HepG2 (cell line): ENCODE measurements around the gene ARID5B. TPM values are rescaled to one million over a fixed set of nuclear protein-coding genes. Genes with fewer than 3 reads are reported as not detected.
"Not testable (repeated sequence)": the region's sequence is repeated elsewhere in the genome, so short reads cannot be mapped to it uniquely, and the experiment has no call there.

Experiments used
- ATAC-seq: fragments of 200-7000 bp; cut with Tn5 transposase; 3 replicates; pipeline ENCODE4 v1.9.1; 2020; ENCODE audit warnings: mild to moderate bottlenecking, moderate library complexity
- BruUV-seq: library from RNA; stranded (reverse); fragments of 400-500 nt; replicated peaks from 2 replicates; lab custom pipeline; 2021; lab: Mats Ljungman, UMichigan
- CTCF ChIA-PET: fragments of 300-600 bp; formaldehyde crosslinking; extraction: SDS; loops from one replicate; lab custom pipeline; 2021; ENCODE audit warnings: low total read pairs, inconsistent platforms, low intra/inter-chr PET ratio; lab: Yijun Ruan, JAX
- POLR2A ChIA-PET: fragments of 350-600 bp; sonication (Branson Sonifier 250); formaldehyde crosslinking; loops from one replicate; lab custom pipeline; 2020; ENCODE audit warnings: antibody characterized with exemption, inconsistent platforms; lab: Yijun Ruan, JAX
- DNase-seq: peaks from one replicate; pipeline ENCODE4 v3.0.0-alpha.2; 2015; ENCODE audit warnings: low spot score
- FAIRE-seq: peaks from 3 replicates; lab custom pipeline; 2011; peaks lifted over from hg19 to GRCh38; lab: Jason Lieb, UNC
- H2AFZ ChIP-seq: one replicate; pipeline ENCODE4 v1.6.1; 2011; ENCODE audit warnings: low read length, inconsistent platforms
- H3K27ac ChIP-seq: fragments of 300-600 bp; 3 replicates; pipeline ENCODE4 v1.8.0; 2011; ENCODE audit warnings: mixed run types, mild to moderate bottlenecking, mixed read lengths, low read length, inconsistent platforms; ENCODE audit not compliant: insufficient read depth; ENCODE audit errors: extremely low read length
- H3K27me3 ChIP-seq, 2 experiments: fragments of 200-600 bp in 1 of 2; 2 replicates in 1 of 2; 3 replicates in 1 of 2; pipeline versions ENCODE4 v1.6.0 to v1.8.0; 2011; ENCODE audit warnings: low read length in 2 of 2, mild to moderate bottlenecking in 2 of 2, moderate library complexity in 2 of 2, inconsistent platforms in 1 of 2; ENCODE audit not compliant: insufficient read depth in 2 of 2, control insufficient read depth in 1 of 2
- H3K36me3 ChIP-seq, 2 experiments: fragments of 200-600 bp in 1 of 2; replicated peaks in 1 of 2; 2 replicates in 1 of 2; 3 replicates in 1 of 2; pipeline versions ENCODE4 v1.5.1 to v1.8.0; 2011; ENCODE audit warnings: low read length in 2 of 2, inconsistent platforms in 1 of 2; ENCODE audit not compliant: insufficient read depth in 2 of 2, control insufficient read depth in 1 of 2
- H3K4me1 ChIP-seq: 2 replicates; pipeline ENCODE4 v1.5.1; 2012; ENCODE audit warnings: low read length, inconsistent platforms; ENCODE audit not compliant: insufficient read depth
- H3K4me2 ChIP-seq: 2 replicates; pipeline ENCODE4 v1.6.0; 2011; ENCODE audit warnings: low read depth, low read length, inconsistent platforms
- H3K4me3 ChIP-seq, 3 experiments: fragments of 200-600 bp in 1 of 3; sonication (generic), shearing (Covaris generic) in 1 of 3; replicated peaks in 1 of 3; 2 replicates each; pipeline ENCODE4 v1.5.1; 2011 to 2016; ENCODE audit warnings: low read length in 3 of 3, inconsistent platforms in 2 of 3, low read depth in 2 of 3, mild to moderate bottlenecking in 2 of 3, control low read depth in 1 of 3, mixed read lengths in 1 of 3; ENCODE audit not compliant: insufficient read depth in 1 of 3
- H3K79me2 ChIP-seq: one replicate; pipeline ENCODE4 v1.6.1; 2011; ENCODE audit warnings: low read length, inconsistent platforms; ENCODE audit not compliant: insufficient read depth
- H3K9ac ChIP-seq: 2 replicates; pipeline ENCODE4 v1.6.0; 2011; ENCODE audit warnings: mild to moderate bottlenecking, low read depth, low read length, inconsistent platforms; ENCODE audit not compliant: insufficient read depth
- H3K9me3 ChIP-seq: 2 replicates; pipeline ENCODE4 v1.5.1; 2012; ENCODE audit warnings: mild to moderate bottlenecking, low read length
- H4K20me1 ChIP-seq: 2 replicates; pipeline ENCODE4 v1.6.0; 2011; ENCODE audit warnings: inconsistent platforms, mild to moderate bottlenecking, low read length, moderate library complexity; ENCODE audit not compliant: insufficient read depth
- ARID5B ChIP-seq: IDR thresholded peaks from 2 replicates; pipeline ENCODE4 v1.4.0; 2020; ENCODE audit warnings: mild to moderate bottlenecking, missing genetic modification reagents
- CEBPB ChIP-seq: IDR thresholded peaks from 2 replicates; pipeline ENCODE4 v1.6.1; 2011; ENCODE audit warnings: low read depth, low read length, improper control_type of control experiment, borderline replicate concordance
- FOSL2 ChIP-seq: sonication (generic); formaldehyde crosslinking; IDR thresholded peaks from 2 replicates; pipeline ENCODE4 v1.4.0; 2020; ENCODE audit warnings: missing genetic modification reagents
- KMT2B ChIP-seq: IDR thresholded peaks from 2 replicates; pipeline ENCODE4 v1.6.1; 2016; ENCODE audit warnings: missing genetic modification reagents, missing compliant biosample characterization
- MLX ChIP-seq: IDR thresholded peaks from 2 replicates; pipeline ENCODE4 v1.6.1; 2016
- WGBS: methylation state at CpG from one replicate; pipeline ENCODE4 v1.1.6; 2017; ENCODE audit warnings: low lambda C conversion rate; 5-methylcytosine and 5-hydroxymethylcytosine counted together
- in situ Hi-C: cut with HindIII; loops from 2 replicates; pipeline ENCODE4 v1.10.0; 2017; ENCODE audit warnings: low pct_unique_long_range_greater_than_20kb; ENCODE audit not compliant: extremely low pct_ligation_motif_present
- intact Hi-C: fragments of 100-400 bp; cut with micrococcal nuclease; formaldehyde crosslinking; loops from one replicate; pipeline ENCODE4 v1.10.0; 2022; ENCODE audit not compliant: unreplicated experiment
- polyA plus RNA-seq, 8 experiments: library from polyadenylated mRNA; depleted of rRNA in 3 of 8; stranded (reverse) in 7 of 8; unstranded in 1 of 8; fragments of >200 nt; fragmentation: Illumina TruSeq in 4 of 8; extraction: Trizol in 4 of 8; gene quantifications; 2 replicates each; pipeline versions ENCODE4 v1.2.1 to v1.2.3, GENCODE V29; 2011 to 2016; ENCODE audit warnings: low read depth in 4 of 8, missing spikeins in 1 of 8, mixed read lengths in 1 of 8; ENCODE audit not compliant: insufficient read depth in 1 of 8
- total RNA-seq, 5 experiments: library from RNA; depleted of rRNA; stranded (reverse); fragments of >200 nt; fragmentation: Illumina TruSeq; extraction: Trizol; gene quantifications; 2 replicates each; pipeline ENCODE4 v1.2.3, GENCODE V29; 2016; ENCODE audit warnings: low read depth in 1 of 5

The ARID5B gene
- total and polyA plus RNA-seq, 2 of the 13 experiments (the other 11 are each of a cell fraction or from before 2014, with no cell fraction given): 6.2 to 21.1 TPM

GRCh38 chr10:62027841-62028501 lies 126.5 kb downstream of the ARID5B start (continued):
- TF ChIP-seq ARID5B (CRISPR knock-in tag): peak; percentile 67
- peak; percentile 73 for TF ChIP-seq CEBPB

GRCh38 chr10:62028502-62028842 lies 127.0 kb downstream of the ARID5B start:
- H3K36me3 ChIP-seq, ATAC-seq, BruUV-seq, CTCF ChIA-PET, H4K20me1 ChIP-seq, H3K79me2 ChIP-seq, H3K4me3 ChIP-seq, in situ Hi-C loops, FAIRE-seq, intact Hi-C loops, H3K9me3 ChIP-seq, H3K27me3 ChIP-seq, H3K4me2 ChIP-seq, DNase-seq, H2AFZ ChIP-seq, H3K9ac ChIP-seq: not testable (repeated sequence)
- POLR2A ChIA-PET: interaction anchor here (1.1 to 2.0 kb wide), 3 partner anchors 9 to 66 kb away, joined by 3 to 6 read pairs (median 5); no protein-coding TSS in a partner anchor
- Histone ChIP-seq H3K27ac (peak overlapping the region; percentile 5), H3K4me1 (peaks cover 24% of the 10 kb centered on the region)
- TF ChIP-seq KMT2B (CRISPR knock-in tag): 0 out of 2 replicates have a peak, but pooled peaks have one; percentile 20
- 0 out of 2 replicates have a peak, but pooled peaks have one; percentile 34 for TF ChIP-seq MLX
- peak; percentile 72 for TF ChIP-seq FOSL2 (CRISPR knock-in tag)
- 94% methylated on average over 5 of the region's 5 CpGs for WGBS
